GM18867 (cell line): ENCODE measurements around the gene MBD1.
"Not testable (repeated sequence)": the region's sequence is repeated elsewhere in the genome, so short reads cannot be mapped to it uniquely, and the experiment has no call there.

Source experiments
- ATAC-seq: cut with Tn5 transposase; IDR thresholded peaks from one replicate; pipeline ENCODE4 v1.9.1; 2021; ENCODE audit warnings: mild to moderate bottlenecking, moderate library complexity; ENCODE audit not compliant: unreplicated experiment

Gene MBD1

GRCh38 chr18:50274044-50274442 lies 7.3 kb downstream of the MBD1 start:
- ATAC-seq: no peak

- ATAC-seq: no peak
These were observed 7.9 kb downstream of the MBD1 start for GRCh38 chr18:50273203-50274043.

- ATAC-seq: no peak
These were observed 8.8 kb downstream of the MBD1 start for GRCh38 chr18:50272568-50272967.

- ATAC-seq: peak; percentile 75
These were observed 13.1 kb downstream of the MBD1 start for GRCh38 chr18:50268022-50268747.

- peak; percentile 79 for ATAC-seq
These were observed 15.0 kb downstream of the MBD1 start, which contains the start of gene CFAP53 for GRCh38 chr18:50266248-50266704. TSS of gene CFAP53 (minus strand) at chr18:50266495. CDS start at chr18:50266404, 91 bp downstream.

GRCh38 chr18:50262977-50263376 lies 18.3 kb downstream of the MBD1 start:
- no peak for ATAC-seq

- no peak for ATAC-seq
These were observed 30.4 kb downstream of the MBD1 start for GRCh38 chr18:50250935-50251334.

- no peak for ATAC-seq
These were observed 31.7 kb downstream of the MBD1 start for GRCh38 chr18:50249576-50249975.

GRCh38 chr18:50247561-50247960 lies 33.8 kb downstream of the MBD1 start:
- no peak for ATAC-seq

- not testable (repeated sequence) for ATAC-seq
These were observed 39.6 kb downstream of the MBD1 start for GRCh38 chr18:50241768-50242167.

GRCh38 chr18:50240080-50240563 lies 41.2 kb downstream of the MBD1 start:
- ATAC-seq: no peak

GRCh38 chr18:50232419-50232818 lies 48.9 kb downstream of the MBD1 start:
- no peak for ATAC-seq

- no peak for ATAC-seq
These were observed 49.7 kb downstream of the MBD1 start for GRCh38 chr18:50231621-50232020.

GRCh38 chr18:50220249-50220648 lies 61.1 kb downstream of the MBD1 start:
- ATAC-seq: not testable (repeated sequence)
